ENCODE results near the gene IL13RA1.

DNA sequence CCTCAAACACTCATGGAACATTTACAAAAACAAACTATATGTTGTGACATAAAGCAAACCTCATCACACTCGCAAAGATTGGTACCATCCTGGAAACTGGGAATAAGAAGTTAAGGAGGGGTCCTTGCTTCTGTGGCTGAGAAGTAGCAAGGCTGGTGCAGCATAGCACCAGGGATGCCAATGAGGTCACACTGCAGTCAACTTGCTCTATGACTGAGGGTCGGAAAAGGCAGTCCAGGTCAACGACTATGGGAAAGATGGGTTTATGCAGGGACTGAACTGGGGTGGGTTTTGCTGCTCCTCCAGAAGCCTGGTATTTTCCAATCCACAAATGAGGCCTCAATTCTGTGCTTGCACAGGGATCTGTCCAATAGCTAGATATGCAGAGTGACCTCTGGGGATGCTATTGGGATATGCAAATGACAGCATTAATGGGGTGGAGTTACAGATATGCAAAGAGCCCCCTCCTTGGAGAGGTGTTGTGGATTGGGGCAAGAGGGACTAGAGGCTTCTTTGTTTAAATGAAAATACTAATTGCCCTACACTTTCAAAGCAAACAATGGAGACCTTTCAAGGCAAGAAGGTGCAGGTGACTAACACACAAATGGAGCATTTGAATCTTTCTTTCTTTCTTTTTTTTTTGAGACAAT is 7.2 kb upstream of the IL13RA1 start:
- TF ChIP-seq POLR2A (IDR thresholded peaks at IDR 0.05; ENCODE audit: extremely low read depth, insufficient read length) = no peak
- TF ChIP-seq, protein P1, sequence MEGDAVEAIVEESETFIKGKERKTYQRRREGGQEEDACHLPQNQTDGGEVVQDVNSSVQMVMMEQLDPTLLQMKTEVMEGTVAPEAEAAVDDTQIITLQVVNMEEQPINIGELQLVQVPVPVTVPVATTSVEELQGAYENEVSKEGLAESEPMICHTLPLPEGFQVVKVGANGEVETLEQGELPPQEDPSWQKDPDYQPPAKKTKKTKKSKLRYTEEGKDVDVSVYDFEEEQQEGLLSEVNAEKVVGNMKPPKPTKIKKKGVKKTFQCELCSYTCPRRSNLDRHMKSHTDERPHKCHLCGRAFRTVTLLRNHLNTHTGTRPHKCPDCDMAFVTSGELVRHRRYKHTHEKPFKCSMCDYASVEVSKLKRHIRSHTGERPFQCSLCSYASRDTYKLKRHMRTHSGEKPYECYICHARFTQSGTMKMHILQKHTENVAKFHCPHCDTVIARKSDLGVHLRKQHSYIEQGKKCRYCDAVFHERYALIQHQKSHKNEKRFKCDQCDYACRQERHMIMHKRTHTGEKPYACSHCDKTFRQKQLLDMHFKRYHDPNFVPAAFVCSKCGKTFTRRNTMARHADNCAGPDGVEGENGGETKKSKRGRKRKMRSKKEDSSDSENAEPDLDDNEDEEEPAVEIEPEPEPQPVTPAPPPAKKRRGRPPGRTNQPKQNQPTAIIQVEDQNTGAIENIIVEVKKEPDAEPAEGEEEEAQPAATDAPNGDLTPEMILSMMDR (IDR thresholded peaks at IDR 0.05; ENCODE audit: low read depth, low read length) = no peak
- TF ChIP-seq, protein P2, sequence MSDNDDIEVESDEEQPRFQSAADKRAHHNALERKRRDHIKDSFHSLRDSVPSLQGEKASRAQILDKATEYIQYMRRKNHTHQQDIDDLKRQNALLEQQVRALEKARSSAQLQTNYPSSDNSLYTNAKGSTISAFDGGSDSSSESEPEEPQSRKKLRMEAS (IDR thresholded peaks at IDR 0.05; ENCODE audit: low read depth, low read length) = no peak

All from NB4 (cell line).